Left lobe of liver (tissue), 2 donors: Measurements from ENCODE around the gene PPP1R16B. TPM values are rescaled to one million over a fixed set of nuclear protein-coding genes. Genes with fewer than 3 reads are reported as not detected.
"Not testable (repeated sequence)": the region's sequence is repeated elsewhere in the genome, so short reads cannot be mapped to it uniquely, and the experiment has no call there.

ENCODE experiments used
- ATAC-seq: fragments of 200-7000 bp; cut with Tn5 transposase; one replicate; pipeline ENCODE4 v1.9.1; 2020; ENCODE audit warnings: mild to moderate bottlenecking, moderate library complexity
- DNase-seq: peaks from one replicate; pipeline ENCODE4 v3.0.0-alpha.2; 2020; ENCODE audit warnings: low spot score
- total RNA-seq: library from RNA; stranded (reverse); gene quantifications from one replicate; pipeline ENCODE4 v1.2.1, GENCODE V29; 2021
- donor health status: DM: no; HTN: no; CAD: no; lungs with moderate emphysema.
- donor health status: DM: no; HTN: yes; CAD: no.

Gene PPP1R16B
- total RNA-seq, 1 donor from 2014 or later, result 1.7 TPM

GRCh38 chr20:38957235-38957876 is 151.9 kb downstream of the PPP1R16B start:
- no peak for ATAC-seq
- no peak for DNase-seq

- ATAC-seq, result no peak
Measured at GRCh38 chr20:38957915-38958485, 152.5 kb downstream of the PPP1R16B start.

DNA sequence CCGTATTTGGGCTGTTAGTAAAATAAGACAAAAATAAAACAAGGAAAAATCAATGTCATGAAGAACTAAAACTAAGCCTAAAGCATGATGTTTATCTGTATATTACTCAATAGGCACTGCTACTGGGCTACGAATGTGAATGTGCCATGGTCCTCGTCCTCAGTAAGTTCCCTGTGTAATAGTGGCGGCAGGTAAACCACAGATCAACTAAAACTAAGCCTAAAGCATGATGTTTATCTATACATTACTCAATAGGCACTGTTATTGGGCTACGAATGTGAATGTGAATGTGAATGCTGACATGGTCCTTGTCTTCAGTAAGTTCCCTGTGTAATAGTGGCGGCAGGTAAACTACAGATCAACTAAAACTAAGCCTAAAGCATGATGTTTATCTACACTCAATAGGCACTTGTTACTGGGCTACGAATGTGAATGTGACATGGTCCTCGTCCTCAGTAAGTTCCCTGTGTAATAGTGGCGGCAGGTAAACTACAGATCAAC is 154.7 kb downstream of the PPP1R16B start:
- ATAC-seq, DNase-seq: not testable (repeated sequence)

More at GRCh38 chr20:38957915-38958485, 152.5 kb downstream of the PPP1R16B start:
- no peak for DNase-seq

DNA sequence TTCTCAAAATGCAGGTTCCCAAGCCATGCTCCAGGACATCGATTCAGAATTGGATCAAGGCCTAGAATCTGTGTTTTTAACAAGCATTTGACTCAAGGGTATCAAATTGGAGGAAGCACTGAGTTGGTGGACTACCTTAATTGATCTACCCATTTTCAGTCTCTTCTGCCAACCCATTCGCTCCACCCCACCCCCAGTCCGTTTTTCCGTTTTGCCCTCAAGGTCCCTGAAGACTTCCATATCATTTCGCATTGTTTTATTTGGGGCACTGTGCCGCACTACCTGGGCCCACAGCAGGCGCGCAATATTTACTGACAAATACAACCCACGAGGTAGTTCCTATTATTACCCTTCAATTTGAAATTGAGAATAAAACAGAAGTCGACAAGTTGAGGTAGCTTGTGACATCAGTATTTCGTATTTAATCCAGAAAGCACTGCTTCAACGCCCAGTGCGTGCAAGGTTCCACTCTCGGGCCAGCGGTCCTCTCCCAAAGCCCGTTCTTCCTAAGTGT is 156.1 kb downstream of the PPP1R16B start:
- DNase-seq, result no peak

GRCh38 chr20:38962044-38962927 is 156.8 kb downstream of the PPP1R16B start, which contains the start of gene DHX35:
Gene DHX35, plus strand, starts transcription at chr20:38962344. Its CDS starts 24 bp downstream, at chr20:38962368.
- peak; percentile 99 for ATAC-seq
- DNase-seq, result peak; percentile 99

More for the DNA sequence above, 156.1 kb downstream of the PPP1R16B start:
- no peak for ATAC-seq

DNA sequence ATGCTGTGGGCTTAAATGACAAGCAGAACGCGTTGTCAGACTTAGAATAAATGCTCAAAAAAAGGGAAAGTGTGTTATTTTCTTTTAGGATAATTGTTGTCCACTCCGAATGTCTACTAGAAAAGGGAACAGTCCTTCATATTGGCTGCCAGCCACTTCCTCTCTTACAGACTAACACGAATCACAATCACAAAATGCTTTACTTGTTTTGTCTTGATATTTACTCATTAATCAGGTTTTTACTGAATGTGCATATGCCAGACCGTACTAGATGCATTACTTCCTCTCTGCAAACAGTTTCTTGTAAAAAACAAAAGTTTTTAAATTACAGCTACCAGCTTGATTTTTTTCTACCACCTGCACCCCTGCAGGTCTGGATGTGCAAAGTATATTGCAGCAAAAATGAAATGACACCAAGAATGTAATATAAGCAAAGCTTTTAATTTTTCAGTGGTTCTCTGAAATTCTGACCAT is 157.5 kb downstream of the PPP1R16B start:
- DNase-seq (no peak), ATAC-seq (no peak)

DNA sequence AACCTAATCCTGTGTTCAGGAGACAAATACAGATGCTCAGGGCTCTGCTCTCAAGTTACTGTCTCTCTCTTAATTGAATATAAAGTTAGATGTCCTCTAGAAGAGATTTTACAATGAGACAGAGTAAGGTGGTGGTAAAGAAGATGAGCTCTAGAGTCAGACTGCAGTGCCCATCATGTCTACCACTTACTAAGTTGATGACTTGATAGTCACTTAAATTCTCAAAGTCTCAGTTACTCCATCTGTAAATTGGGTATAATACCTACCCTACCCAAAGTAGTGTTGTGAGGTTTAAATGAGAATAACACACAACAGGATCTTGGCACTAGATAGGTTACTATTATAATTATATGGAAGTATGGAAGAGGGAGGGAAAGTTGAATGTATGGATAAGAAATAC is 158.2 kb downstream of the PPP1R16B start:
- no peak for ATAC-seq

GRCh38 chr20:38965264-38965663 is 159.8 kb downstream of the PPP1R16B start:
- ATAC-seq, result no peak
- DNase-seq, result no peak

More for the DNA sequence above, 158.2 kb downstream of the PPP1R16B start:
- no peak for DNase-seq

GRCh38 chr20:38968090-38968489 is 162.6 kb downstream of the PPP1R16B start:
- ATAC-seq, result no peak
- DNase-seq, result no peak

DNA sequence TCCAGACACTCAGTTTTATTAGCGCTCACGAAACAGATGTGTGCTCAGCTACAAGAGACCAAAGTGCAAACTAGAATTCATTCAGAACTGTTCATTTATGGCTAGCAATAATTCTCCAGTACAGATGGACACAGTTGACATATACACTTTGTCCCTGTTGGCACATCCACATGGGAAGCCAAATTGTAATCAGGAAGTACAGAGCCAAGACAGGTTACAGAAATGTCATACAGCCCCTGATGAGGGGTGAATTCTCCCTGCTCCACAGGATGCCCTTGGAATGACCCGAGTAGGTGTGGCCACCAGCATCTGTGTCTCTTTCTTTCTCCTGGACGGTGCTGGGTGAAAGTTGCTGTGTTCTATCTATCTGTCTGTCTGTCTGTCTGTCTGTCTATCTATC is 164.2 kb downstream of the PPP1R16B start:
- no peak for DNase-seq

DNA sequence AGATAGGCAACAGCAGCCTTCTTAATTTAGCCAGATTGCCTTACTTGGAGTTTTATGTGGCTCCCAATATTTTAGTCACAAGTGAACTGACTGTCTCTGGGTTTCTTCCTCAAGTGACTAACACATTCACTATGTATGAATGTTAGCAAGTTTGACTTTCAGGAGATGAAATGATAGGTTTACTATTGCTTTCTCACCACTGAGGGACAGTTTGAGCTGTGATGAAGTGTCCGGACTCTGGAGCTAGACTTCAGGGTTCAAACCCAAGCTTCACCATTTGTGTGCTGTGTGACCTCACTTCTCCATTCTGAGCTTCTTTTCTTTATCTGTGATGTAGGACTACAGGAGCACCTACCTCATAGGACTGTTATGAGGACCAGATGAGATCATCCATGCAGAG is 164.8 kb downstream of the PPP1R16B start:
- DNase-seq, result no peak
- no peak for ATAC-seq

More for the DNA sequence above, 164.2 kb downstream of the PPP1R16B start:
- ATAC-seq, result peak; percentile 41

Other genes starting within 250 kb of the PPP1R16B start
- not detected for gene ADIG, start 224.5 kb upstream of the PPP1R16B start, total RNA-seq
- gene ARHGAP40, start 203.9 kb upstream of the PPP1R16B start, total RNA-seq, result not detected
- gene SLC32A1, start 81.2 kb upstream of the PPP1R16B start, total RNA-seq, result not detected
- 6.6 TPM for gene ACTR5, start 57.2 kb upstream of the PPP1R16B start, total RNA-seq
- gene FAM83D, start 120.7 kb downstream of the PPP1R16B start, total RNA-seq, result 2.9 TPM
- gene DHX35, start 156.6 kb downstream of the PPP1R16B start, total RNA-seq, result 6.2 TPM